ENCODE measurements around the gene SCD5.
A peak's percentile ranks its signal among the peaks of the same experiment; 100 is the strongest.
"Not testable (repeated sequence)": the region's sequence is repeated elsewhere in the genome, so short reads cannot be mapped to it uniquely, and the experiment has no call there.

Gene SCD5

GRCh38 chr4:82798168-82799005, at the start of gene SCD5:
Gene SCD5, minus strand, starts transcription at chr4:82798796. Its CDS starts 259 bp downstream, at chr4:82798537.
- intact Hi-C loops (cut with DNase I) = loop anchor here (10.0 kb wide), 1 partner anchor 54 kb away; no protein-coding TSS in a partner anchor
- peak; percentile 74 to 94 (median 89) for DNase-seq

GRCh38 chr4:82842593-82842992, 44.0 kb upstream of the SCD5 start:
- intact Hi-C loops (cut with DNase I) = no loop called here

GRCh38 chr4:82839624-82840023, 41.0 kb upstream of the SCD5 start:
- intact Hi-C loops (cut with DNase I) = no loop called here
- no peak for DNase-seq

More at GRCh38 chr4:82842593-82842992, 44.0 kb upstream of the SCD5 start:
- no peak for DNase-seq

GRCh38 chr4:82833696-82834313, 35.2 kb upstream of the SCD5 start:
- intact Hi-C loops (cut with DNase I) = no loop called here
- no peak for DNase-seq

GRCh38 chr4:82833060-82833459, 34.5 kb upstream of the SCD5 start:
- DNase-seq; intact Hi-C loops (cut with DNase I): not testable (repeated sequence)

GRCh38 chr4:82825425-82825824, 26.8 kb upstream of the SCD5 start:
- DNase-seq = no peak
- intact Hi-C loops (cut with DNase I) = no loop called here

GRCh38 chr4:82823062-82823461, 24.5 kb upstream of the SCD5 start:
- intact Hi-C loops (cut with DNase I) = no loop called here
- no peak for DNase-seq

GRCh38 chr4:82820689-82821088, 22.1 kb upstream of the SCD5 start:
- DNase-seq = no peak
- intact Hi-C loops (cut with DNase I) = no loop called here

GRCh38 chr4:82818664-82819662, 20.4 kb upstream of the SCD5 start:
- DNase-seq = no peak
- intact Hi-C loops (cut with DNase I) = no loop called here

- intact Hi-C loops (cut with DNase I); DNase-seq: not testable (repeated sequence)
These were observed 18.3 kb upstream of the SCD5 start for GRCh38 chr4:82816874-82817273.

GRCh38 chr4:82814034-82814433, 15.4 kb upstream of the SCD5 start:
- intact Hi-C loops (cut with DNase I) = no loop called here
- no peak for DNase-seq

GRCh38 chr4:82811838-82812341, 13.3 kb upstream of the SCD5 start:
- intact Hi-C loops (cut with DNase I) = no loop called here
- DNase-seq = peak in 8 of 42 donors; percentile 14 to 67 (median 42)

- no peak for DNase-seq
- intact Hi-C loops (cut with DNase I) = no loop called here
These were observed 12.8 kb upstream of the SCD5 start for GRCh38 chr4:82811392-82811791.

GRCh38 chr4:82810176-82810575, 11.6 kb upstream of the SCD5 start:
- intact Hi-C loops (cut with DNase I) = no loop called here
- no peak for DNase-seq

- intact Hi-C loops (cut with DNase I) = no loop called here
- DNase-seq = no peak
These were observed 11.0 kb upstream of the SCD5 start for GRCh38 chr4:82809619-82810018.

GRCh38 chr4:82803746-82804145, 5.2 kb upstream of the SCD5 start:
- intact Hi-C loops (cut with DNase I) = no loop called here
- peak in 6 of 42 donors; percentile 34 to 68 (median 57) for DNase-seq

- no peak for DNase-seq
- intact Hi-C loops (cut with DNase I) = no loop called here
These were observed 4.3 kb upstream of the SCD5 start for GRCh38 chr4:82802911-82803310.

- DNase-seq = peak in 4 of 42 donors; percentile 22 to 76 (median 44)
- intact Hi-C loops (cut with DNase I) = no loop called here
These were observed 3.4 kb upstream of the SCD5 start for GRCh38 chr4:82801910-82802521.
